GM23338 (cell line): Measurements from ENCODE around the gene AHNAK. TPM values are rescaled to one million over a fixed set of nuclear protein-coding genes. Genes with fewer than 3 reads are reported as not detected.

Source experiments
- ATAC-seq: fragments of 200-7000 bp; cut with Tn5 transposase; 3 replicates; pipeline ENCODE4 v1.9.1; 2020
- DNase-seq: peaks from one replicate; pipeline ENCODE4 v3.0.0-alpha.2; 2015; ENCODE audit warnings: low spot score
- H2AFZ ChIP-seq: fragments of 200-600 bp; sonication (generic); 2 replicates; pipeline ENCODE4 v1.8.0; 2016; ENCODE audit warnings: antibody characterized with exemption, mild to moderate bottlenecking, moderate library complexity
- H3F3A ChIP-seq: fragments of 200-600 bp; sonication (generic); replicated peaks from 2 replicates; pipeline ENCODE4 v1.8.0; 2017; ENCODE audit warnings: antibody characterized with exemption, mixed run types, low read depth
- H3K27ac ChIP-seq: fragments of 200-600 bp; sonication (generic); 2 replicates; pipeline ENCODE4 v1.6.1; 2016; ENCODE audit warnings: low read depth
- H3K27me3 ChIP-seq: fragments of 200-600 bp; sonication (generic); 2 replicates; pipeline ENCODE4 v1.8.0; 2016; ENCODE audit warnings: mild to moderate bottlenecking, mixed run types, moderate library complexity; ENCODE audit not compliant: insufficient read depth
- H3K36me3 ChIP-seq: fragments of 200-600 bp; sonication (generic); 2 replicates; pipeline ENCODE4 v1.8.0; 2016; ENCODE audit warnings: mild to moderate bottlenecking; ENCODE audit not compliant: insufficient read depth
- H3K4me1 ChIP-seq: fragments of 200-600 bp; sonication (generic); 2 replicates; pipeline ENCODE4 v1.8.0; 2016; ENCODE audit warnings: mild to moderate bottlenecking, moderate library complexity; ENCODE audit not compliant: insufficient read depth
- H3K4me2 ChIP-seq: fragments of 200-600 bp; sonication (generic); 2 replicates; pipeline ENCODE4 v1.7.1; 2017; ENCODE audit warnings: mixed run types
- H3K4me3 ChIP-seq: fragments of 200-600 bp; sonication (generic); 2 replicates; pipeline ENCODE4 v1.6.1; 2016; ENCODE audit warnings: mixed run types
- H3K79me2 ChIP-seq: fragments of 200-600 bp; sonication (generic); replicated peaks from 2 replicates; pipeline ENCODE4 v1.8.0; 2017; ENCODE audit warnings: mild to moderate bottlenecking; ENCODE audit not compliant: insufficient read depth
- H3K9me2 ChIP-seq: fragments of 200-600 bp; sonication (generic); 2 replicates; pipeline ENCODE4 v1.8.0; 2017; ENCODE audit not compliant: insufficient read depth
- H4K20me1 ChIP-seq: fragments of 200-600 bp; sonication (generic); replicated peaks from 2 replicates; pipeline ENCODE4 v1.8.0; 2017; ENCODE audit warnings: mild to moderate bottlenecking; ENCODE audit not compliant: insufficient read depth
- H3K27ac Mint-ChIP-seq: 2 replicates; pipeline ENCODE4 v1.8.0; 2020; ENCODE audit warnings: inconsistent platforms, mild to moderate bottlenecking, moderate library complexity, mixed read lengths
- H3K27me3 Mint-ChIP-seq: 3 replicates; pipeline ENCODE4 v1.8.0; 2022; ENCODE audit warnings: low read depth, mild to moderate bottlenecking, moderate library complexity, mixed read lengths, inconsistent platforms; ENCODE audit not compliant: insufficient read depth, poor library complexity
- H3K36me3 Mint-ChIP-seq: 3 replicates; pipeline ENCODE4 v1.8.0; 2021; ENCODE audit warnings: low read depth, mild to moderate bottlenecking, inconsistent platforms, moderate library complexity, mixed read lengths
- H3K4me1 Mint-ChIP-seq: 3 replicates; pipeline ENCODE4 v1.8.0; 2020; ENCODE audit warnings: mild to moderate bottlenecking, inconsistent platforms, mixed read lengths
- H3K4me3 Mint-ChIP-seq: 3 replicates; pipeline ENCODE4 v1.8.0; 2021; ENCODE audit warnings: moderate library complexity, mild to moderate bottlenecking, inconsistent platforms, mixed read lengths
- H3K9me3 Mint-ChIP-seq: 3 replicates; pipeline ENCODE4 v1.8.0; 2020; ENCODE audit warnings: moderate library complexity, mild to moderate bottlenecking, inconsistent platforms, mixed read lengths
- ETS1 ChIP-seq: IDR thresholded peaks from 2 replicates; pipeline ENCODE4 v1.6.1; 2016; ENCODE audit warnings: antibody characterized with exemption
- EZH2 ChIP-seq: fragments of 200-600 bp; sonication (generic); IDR thresholded peaks from one replicate; pipeline ENCODE4 v1.8.0; 2017; ENCODE audit warnings: antibody characterized with exemption, mild to moderate bottlenecking, low read depth; ENCODE audit not compliant: unreplicated experiment
- EZH2phosphoT487 ChIP-seq: fragments of 200-600 bp; sonication (generic); IDR thresholded peaks from one replicate; pipeline ENCODE4 v1.8.1; 2018; ENCODE audit warnings: antibody characterized with exemption; ENCODE audit not compliant: unreplicated experiment
- NANOG ChIP-seq: IDR thresholded peaks from 2 replicates; pipeline ENCODE4 v1.6.1; 2016; ENCODE audit warnings: antibody characterized with exemption, borderline replicate concordance
- ZNF114 ChIP-seq: fragments of 250-450 bp; sonication (Bioruptor Pico); IDR thresholded peaks from 2 replicates; pipeline ENCODE4 v1.5.0; 2020; ENCODE audit warnings: mild to moderate bottlenecking, moderate library complexity
- polyA plus RNA-seq: library from polyadenylated mRNA; unstranded; fragments of >200 nt; fragmentation: Nextera tagmentation; extraction: Ambion mirVana; gene quantifications from 2 replicates; pipeline ENCODE4 v1.2.1, GENCODE V29; 2016
- total RNA-seq: library from RNA; depleted of rRNA; stranded (reverse); fragments of >200 nt; shearing (Covaris generic); gene quantifications from 2 replicates; pipeline ENCODE4 v1.2.3, GENCODE V29; 2014
- TF ChIP-seq, protein P1 (sequence below), 2 experiments: fragments of 200-600 bp in 1 of 2; sonication (generic) in 1 of 2; conservative IDR thresholded peaks; 2 replicates each; pipeline versions ENCODE4 v1.5.1 to v1.6.1; 2016 to 2017; ENCODE audit warnings: antibody characterized with exemption in 2 of 2, low read depth in 2 of 2, mild to moderate bottlenecking in 2 of 2, moderate library complexity in 1 of 2
- TF ChIP-seq, protein P2 (sequence below): IDR thresholded peaks from one replicate; pipeline ENCODE4 v1.6.1; 2018; ENCODE audit warnings: antibody characterized with exemption; ENCODE audit not compliant: unreplicated experiment

AHNAK gene
- total and polyA plus RNA-seq, 2 experiments from 2014 or later = 0.91 to 2.1 TPM

GRCh38 chr11:62438641-62439040 is 108.0 kb downstream of the AHNAK start (continued):
- TF ChIP-seq, protein P1, sequence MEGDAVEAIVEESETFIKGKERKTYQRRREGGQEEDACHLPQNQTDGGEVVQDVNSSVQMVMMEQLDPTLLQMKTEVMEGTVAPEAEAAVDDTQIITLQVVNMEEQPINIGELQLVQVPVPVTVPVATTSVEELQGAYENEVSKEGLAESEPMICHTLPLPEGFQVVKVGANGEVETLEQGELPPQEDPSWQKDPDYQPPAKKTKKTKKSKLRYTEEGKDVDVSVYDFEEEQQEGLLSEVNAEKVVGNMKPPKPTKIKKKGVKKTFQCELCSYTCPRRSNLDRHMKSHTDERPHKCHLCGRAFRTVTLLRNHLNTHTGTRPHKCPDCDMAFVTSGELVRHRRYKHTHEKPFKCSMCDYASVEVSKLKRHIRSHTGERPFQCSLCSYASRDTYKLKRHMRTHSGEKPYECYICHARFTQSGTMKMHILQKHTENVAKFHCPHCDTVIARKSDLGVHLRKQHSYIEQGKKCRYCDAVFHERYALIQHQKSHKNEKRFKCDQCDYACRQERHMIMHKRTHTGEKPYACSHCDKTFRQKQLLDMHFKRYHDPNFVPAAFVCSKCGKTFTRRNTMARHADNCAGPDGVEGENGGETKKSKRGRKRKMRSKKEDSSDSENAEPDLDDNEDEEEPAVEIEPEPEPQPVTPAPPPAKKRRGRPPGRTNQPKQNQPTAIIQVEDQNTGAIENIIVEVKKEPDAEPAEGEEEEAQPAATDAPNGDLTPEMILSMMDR (conservative IDR thresholded peaks at IDR 0.05; ENCODE audit: low read depth in 2 of 2) = no peak
- TF ChIP-seq NANOG = no peak
- no peak for TF ChIP-seq EZH2
- no peak for TF ChIP-seq ZNF114 (CRISPR knock-in tag)
- TF ChIP-seq ETS1 = no peak

- Histone ChIP-seq H3K36me3 (no peaks in the 10 kb centered on the region), H4K20me1 (no peaks in the 10 kb centered on the region), H3K4me2 (no peak overlapping the region), H3K79me2 (no peaks in the 10 kb centered on the region), H3K4me3 (no peak overlapping the region), H2AFZ (no peak overlapping the region), H3K9me2 (no peaks in the 10 kb centered on the region), H3K27me3 (no peaks in the 10 kb centered on the region), H3K27ac (no peak overlapping the region), H3K4me1 (no peaks in the 10 kb centered on the region), H3F3A (0 out of 2 replicates have a peak, but pooled peaks cover 4% of the 10 kb centered on the region)
- Mint-ChIP-seq H3K27me3 (peaks cover 6% of the 10 kb centered on the region), H3K4me3 (no peak overlapping the region), H3K36me3 (no peaks in the 10 kb centered on the region), H3K4me1 (peaks cover 9% of the 10 kb centered on the region; the same call in 1 of the 3 replicates), H3K9me3 (no peaks in the 10 kb centered on the region), H3K27ac (no peak overlapping the region)
- no peak for DNase-seq
- no peak for TF ChIP-seq ZNF114 (CRISPR knock-in tag)
- no peak for TF ChIP-seq EZH2phosphoT487
- no peak for TF ChIP-seq NANOG
- TF ChIP-seq, protein P2, sequence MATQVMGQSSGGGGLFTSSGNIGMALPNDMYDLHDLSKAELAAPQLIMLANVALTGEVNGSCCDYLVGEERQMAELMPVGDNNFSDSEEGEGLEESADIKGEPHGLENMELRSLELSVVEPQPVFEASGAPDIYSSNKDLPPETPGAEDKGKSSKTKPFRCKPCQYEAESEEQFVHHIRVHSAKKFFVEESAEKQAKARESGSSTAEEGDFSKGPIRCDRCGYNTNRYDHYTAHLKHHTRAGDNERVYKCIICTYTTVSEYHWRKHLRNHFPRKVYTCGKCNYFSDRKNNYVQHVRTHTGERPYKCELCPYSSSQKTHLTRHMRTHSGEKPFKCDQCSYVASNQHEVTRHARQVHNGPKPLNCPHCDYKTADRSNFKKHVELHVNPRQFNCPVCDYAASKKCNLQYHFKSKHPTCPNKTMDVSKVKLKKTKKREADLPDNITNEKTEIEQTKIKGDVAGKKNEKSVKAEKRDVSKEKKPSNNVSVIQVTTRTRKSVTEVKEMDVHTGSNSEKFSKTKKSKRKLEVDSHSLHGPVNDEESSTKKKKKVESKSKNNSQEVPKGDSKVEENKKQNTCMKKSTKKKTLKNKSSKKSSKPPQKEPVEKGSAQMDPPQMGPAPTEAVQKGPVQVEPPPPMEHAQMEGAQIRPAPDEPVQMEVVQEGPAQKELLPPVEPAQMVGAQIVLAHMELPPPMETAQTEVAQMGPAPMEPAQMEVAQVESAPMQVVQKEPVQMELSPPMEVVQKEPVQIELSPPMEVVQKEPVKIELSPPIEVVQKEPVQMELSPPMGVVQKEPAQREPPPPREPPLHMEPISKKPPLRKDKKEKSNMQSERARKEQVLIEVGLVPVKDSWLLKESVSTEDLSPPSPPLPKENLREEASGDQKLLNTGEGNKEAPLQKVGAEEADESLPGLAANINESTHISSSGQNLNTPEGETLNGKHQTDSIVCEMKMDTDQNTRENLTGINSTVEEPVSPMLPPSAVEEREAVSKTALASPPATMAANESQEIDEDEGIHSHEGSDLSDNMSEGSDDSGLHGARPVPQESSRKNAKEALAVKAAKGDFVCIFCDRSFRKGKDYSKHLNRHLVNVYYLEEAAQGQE = no peak
- no peak for ATAC-seq
Measured at GRCh38 chr11:62437616-62438015, 109.0 kb downstream of the AHNAK start.
